Thyroid gland (tissue), 4 donors: ENCODE results near the gene TAF8.

ENCODE experiments used
- POLR2A ChIP-seq, 2 donors: fragments of 450-650 bp; IDR thresholded peaks; one replicate each; pipeline ENCODE4 v1.6.1; 2017; ENCODE audit warnings: antibody characterized with exemption in 2 of 2, mild to moderate bottlenecking in 2 of 2, moderate library complexity in 1 of 2
- TF ChIP-seq, protein P1 (sequence below), 6 experiments: fragments of 200-600 bp in 3 of 6; fragments of 450-650 bp in 3 of 6; sonication (generic) in 3 of 6; IDR thresholded peaks; one replicate each; pipeline ENCODE4 v1.5.1; 2016 to 2019; ENCODE audit warnings: antibody characterized with exemption in 6 of 6, mild to moderate bottlenecking in 2 of 6, inconsistent platforms in 1 of 6, moderate library complexity in 1 of 6

DNA sequence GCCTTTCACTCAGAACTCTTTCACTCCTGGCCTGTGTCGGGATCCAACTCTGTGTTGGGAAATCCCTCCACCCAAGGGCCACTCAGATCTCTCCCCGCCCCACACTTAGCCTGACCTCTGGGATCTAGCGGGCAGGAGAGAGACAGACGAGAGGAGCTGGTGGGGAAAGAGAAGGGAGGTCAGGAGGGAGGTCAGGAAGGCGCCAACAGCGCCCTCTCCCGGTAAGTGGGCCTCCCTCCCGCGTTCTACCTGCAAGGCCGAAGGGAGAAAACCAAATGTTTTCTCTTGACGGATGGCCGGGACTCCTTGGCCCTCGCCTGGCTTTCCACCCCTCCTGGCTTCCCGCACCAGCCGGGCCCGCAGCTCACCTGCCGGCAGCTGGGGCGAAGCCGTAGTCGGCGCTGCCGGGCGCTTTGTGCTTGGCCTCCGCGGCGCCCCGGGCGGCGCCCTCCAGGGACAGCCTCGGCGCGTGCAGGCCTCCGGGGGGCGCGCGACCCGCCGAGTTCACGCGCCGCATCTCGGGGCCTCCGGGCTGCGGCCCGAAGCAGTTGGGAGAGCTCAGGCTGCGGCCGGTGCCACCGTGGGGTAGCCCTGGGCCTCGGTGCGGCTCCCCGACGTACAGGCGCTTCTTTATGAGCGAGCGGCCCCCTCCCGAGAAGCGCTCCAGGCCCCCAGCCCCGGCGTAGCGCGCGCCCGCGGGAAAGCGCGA is 53.9 kb downstream of the TAF8 start:
- TF ChIP-seq, protein P1, sequence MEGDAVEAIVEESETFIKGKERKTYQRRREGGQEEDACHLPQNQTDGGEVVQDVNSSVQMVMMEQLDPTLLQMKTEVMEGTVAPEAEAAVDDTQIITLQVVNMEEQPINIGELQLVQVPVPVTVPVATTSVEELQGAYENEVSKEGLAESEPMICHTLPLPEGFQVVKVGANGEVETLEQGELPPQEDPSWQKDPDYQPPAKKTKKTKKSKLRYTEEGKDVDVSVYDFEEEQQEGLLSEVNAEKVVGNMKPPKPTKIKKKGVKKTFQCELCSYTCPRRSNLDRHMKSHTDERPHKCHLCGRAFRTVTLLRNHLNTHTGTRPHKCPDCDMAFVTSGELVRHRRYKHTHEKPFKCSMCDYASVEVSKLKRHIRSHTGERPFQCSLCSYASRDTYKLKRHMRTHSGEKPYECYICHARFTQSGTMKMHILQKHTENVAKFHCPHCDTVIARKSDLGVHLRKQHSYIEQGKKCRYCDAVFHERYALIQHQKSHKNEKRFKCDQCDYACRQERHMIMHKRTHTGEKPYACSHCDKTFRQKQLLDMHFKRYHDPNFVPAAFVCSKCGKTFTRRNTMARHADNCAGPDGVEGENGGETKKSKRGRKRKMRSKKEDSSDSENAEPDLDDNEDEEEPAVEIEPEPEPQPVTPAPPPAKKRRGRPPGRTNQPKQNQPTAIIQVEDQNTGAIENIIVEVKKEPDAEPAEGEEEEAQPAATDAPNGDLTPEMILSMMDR (IDR thresholded peaks at IDR 0.05) = peak; percentile 33 to 79 (median 62)
- TF ChIP-seq POLR2A (IDR thresholded peaks at IDR 0.05) = no peak
